Heart right ventricle (tissue), 16 donors: ENCODE measurements around the gene SULF2. TPM values are rescaled to one million over a fixed set of nuclear protein-coding genes. Genes with fewer than 3 reads are reported as not detected.

ENCODE experiments used
- ATAC-seq, 8 donors: fragments of 200-7000 bp; cut with Tn5 transposase; one replicate each; pipeline ENCODE4 v1.9.1; 2020; ENCODE audit warnings: mild to moderate bottlenecking in 8 of 8, moderate library complexity in 8 of 8, moderate number of reproducible peaks in 1 of 8
- DNase-seq, 2 donors: peaks; one replicate each; pipeline ENCODE4 v3.0.0-alpha.2; 2020
- H3K27ac ChIP-seq, 10 donors: fragments of 200-600 bp; sonication (generic) in 2 of 10; one replicate each; pipeline versions ENCODE4 v1.5.0 to v1.8.0; 2020 to 2022; ENCODE audit warnings: mild to moderate bottlenecking in 3 of 10
- H3K27me3 ChIP-seq, 7 donors: fragments of 200-600 bp; one replicate each; pipeline ENCODE4 v1.8.0; 2021 to 2022; ENCODE audit warnings: mild to moderate bottlenecking in 2 of 7
- H3K36me3 ChIP-seq, 9 donors: fragments of 200-600 bp; sonication (generic) in 1 of 9; one replicate each; pipeline versions ENCODE4 v1.5.0 to v1.8.0; 2020 to 2022; ENCODE audit warnings: mild to moderate bottlenecking in 2 of 9
- H3K4me1 ChIP-seq, 9 donors: fragments of 200-600 bp; sonication (generic) in 1 of 9; one replicate each; pipeline versions ENCODE4 v1.5.0 to v1.8.0; 2020 to 2022; ENCODE audit warnings: mild to moderate bottlenecking in 4 of 9
- H3K4me3 ChIP-seq, 10 donors: fragments of 200-600 bp; sonication (generic) in 2 of 10; one replicate each; pipeline versions ENCODE4 v1.5.0 to v1.8.0; 2020 to 2022; ENCODE audit warnings: mild to moderate bottlenecking in 7 of 10, moderate library complexity in 2 of 10
- H3K9me3 ChIP-seq, 11 donors: fragments of 200-600 bp in 10 of 11; sonication (generic) in 2 of 11; one replicate each; pipeline versions ENCODE4 v1.5.0 to v1.8.0; 2013 to 2022; ENCODE audit warnings: mild to moderate bottlenecking in 2 of 11, control low read depth in 1 of 11, moderate library complexity in 1 of 11
- WGBS, 2 donors: extraction: QIAGEN DNeasy Blood & Tissue Kit; methylation state at CpG; one replicate each; pipeline ENCODE4 v1.1.7; 2013; ENCODE audit warnings: inconsistent platforms in 1 of 2; 5-methylcytosine and 5-hydroxymethylcytosine counted together
- intact Hi-C, 10 donors: fragments of 100-400 bp; cut with DNase I; formaldehyde crosslinking; loops; one replicate each; pipeline versions ENCODE4 v1.11.1 to v1.14.2; 2022
- polyA plus RNA-seq, 2 donors: library from polyadenylated mRNA; stranded (reverse); fragments of 200-250 nt; gene quantifications; one replicate each; pipeline ENCODE4 v1.2.3, GENCODE V29; 2013
- total RNA-seq, 10 donors: library from RNA; stranded (reverse); fragmentation: NEBNext Ultra II Directional in 3 of 10; extraction: Animal tissue kit (Norgen Biotek cat#: 25700) in 3 of 10; gene quantifications; one replicate each; pipeline versions ENCODE4 v1.2.1 to v1.2.4, GENCODE V29; 2021 to 2023
- TF ChIP-seq, protein P1 (sequence below), 9 donors: fragments of 200-600 bp; sonication (generic) in 2 of 9; IDR thresholded peaks; one replicate each; pipeline versions ENCODE4 v1.5.0 to v1.8.0; 2021 to 2022; ENCODE audit warnings: antibody characterized with exemption in 9 of 9, mild to moderate bottlenecking in 5 of 9, moderate library complexity in 1 of 9
- donor health status: Arrhythmogenic right ventricular cardiomyopathy.
- donor health status: ischemic (EF 13 %, LVEDD 7.1; RV severe dilation, severe dysfunction).
- donor health status: healthy with polysubstance abuse.
- donor health status: DM: no; HTN: yes; CAD: no.
- donor health status: DM: no; HTN: no; CAD: no.
- donor health status: ischemic (EF 25% LVEDD 6.9; RV normal size, moderate dysfunction).
- donor health status: ischemic (EF 25% LVEDD 5.7; RV mildly dilated, moderate dysfunction).
- donor health status: healthy.
- donor health status: DM: yes; HTN: yes; CAD: no.
- donor health status: Ischemic cardiomyopathy.
- donor health status: ischemic (EF 35%, LVEDD 5.7; RV mildly dilated, moderate dysfunction).
- donor health status: nonischemic (EF 11% LVEDD 7.7; RV severe dilation, severe dysfunction).
- donor health status: DM: yes; HTN: yes; CAD: no.
- donor health status: PGD.
- donor health status: ischemic (EF 29% LVEDD 5.4; RV normal size, mild dysfunction).
- donor health status: nonischemic (EF 23%, LVEDD 6.1; RV moderate dilation, normal function).

The SULF2 gene
- total and polyA plus RNA-seq, 12 donors: 16.7 to 40.6 (median 26.4) TPM

DNA sequence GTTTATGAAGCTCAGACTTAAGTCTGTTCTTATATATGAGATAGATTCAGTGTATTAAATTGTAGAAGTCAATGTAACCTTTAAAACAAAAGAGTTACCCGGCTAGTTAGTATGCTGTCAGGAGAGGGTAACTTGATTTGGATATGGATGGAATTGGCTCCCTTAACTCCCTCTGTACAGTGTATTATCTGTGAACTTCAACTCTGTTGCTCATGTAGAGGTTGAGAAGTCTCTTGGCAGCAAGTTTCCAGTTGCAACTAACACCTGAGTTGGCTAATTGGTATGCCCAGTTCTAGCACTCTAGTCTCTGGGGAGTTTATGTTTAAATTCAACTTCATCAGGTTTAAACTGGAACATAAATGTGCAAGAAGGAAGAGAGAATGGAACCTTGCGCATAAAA, 172.6 kb downstream of the SULF2 start:
- no peak for DNase-seq
- Histone ChIP-seq H3K27ac (peak overlapping the region in 2 of 10 donors; percentile 3 to 11), H3K36me3 (no peaks in the 10 kb centered on the region), H3K9me3 (no peaks in the 10 kb centered on the region), H3K4me3 (no peak overlapping the region), H3K27me3 (no peaks in the 10 kb centered on the region), H3K4me1 (peaks cover 0 to 77% (median 39%) of the 10 kb centered on the region in 9 donors)
- WGBS, 2 donors: 78 to 83% methylated on average over 2 of the region's 2 CpGs
- TF ChIP-seq, protein P1, sequence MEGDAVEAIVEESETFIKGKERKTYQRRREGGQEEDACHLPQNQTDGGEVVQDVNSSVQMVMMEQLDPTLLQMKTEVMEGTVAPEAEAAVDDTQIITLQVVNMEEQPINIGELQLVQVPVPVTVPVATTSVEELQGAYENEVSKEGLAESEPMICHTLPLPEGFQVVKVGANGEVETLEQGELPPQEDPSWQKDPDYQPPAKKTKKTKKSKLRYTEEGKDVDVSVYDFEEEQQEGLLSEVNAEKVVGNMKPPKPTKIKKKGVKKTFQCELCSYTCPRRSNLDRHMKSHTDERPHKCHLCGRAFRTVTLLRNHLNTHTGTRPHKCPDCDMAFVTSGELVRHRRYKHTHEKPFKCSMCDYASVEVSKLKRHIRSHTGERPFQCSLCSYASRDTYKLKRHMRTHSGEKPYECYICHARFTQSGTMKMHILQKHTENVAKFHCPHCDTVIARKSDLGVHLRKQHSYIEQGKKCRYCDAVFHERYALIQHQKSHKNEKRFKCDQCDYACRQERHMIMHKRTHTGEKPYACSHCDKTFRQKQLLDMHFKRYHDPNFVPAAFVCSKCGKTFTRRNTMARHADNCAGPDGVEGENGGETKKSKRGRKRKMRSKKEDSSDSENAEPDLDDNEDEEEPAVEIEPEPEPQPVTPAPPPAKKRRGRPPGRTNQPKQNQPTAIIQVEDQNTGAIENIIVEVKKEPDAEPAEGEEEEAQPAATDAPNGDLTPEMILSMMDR (IDR thresholded peaks at IDR 0.05): no peak
- intact Hi-C loops: loop anchor here in 6 of 10 donors (5.0 to 10.0 kb wide), 6 partner anchors 35 to 218 kb away; partner anchors contain the start of gene NCOA3 (in 3 of the 6)
- ATAC-seq: peak in 1 of 8 donors; percentile 56

DNA sequence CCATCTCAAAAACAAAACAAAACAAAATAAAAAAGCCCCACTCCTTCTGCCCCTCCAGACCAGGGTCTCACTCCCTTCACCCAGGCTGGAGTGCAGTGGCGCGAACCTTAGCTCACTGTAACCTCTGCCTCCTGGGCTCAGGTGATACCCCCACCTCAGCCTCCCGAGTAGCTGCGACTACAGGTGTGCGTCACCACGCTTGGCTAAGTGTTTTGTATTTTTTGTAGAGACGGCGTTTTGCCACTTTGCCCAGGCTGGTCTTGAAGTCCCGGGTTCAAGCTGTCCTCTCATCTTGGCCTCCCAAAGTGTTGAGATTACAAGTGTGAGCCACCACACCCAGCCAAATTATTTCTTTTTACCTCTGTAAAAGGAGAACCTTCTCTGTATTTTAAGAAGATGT, 173.5 kb downstream of the SULF2 start:
- peaks cover 0 to 76% (median 42%) of the 10 kb centered on the region in 9 donors for H3K4me1 ChIP-seq
- H3K4me3 ChIP-seq: no peak overlapping the region
- no peaks in the 10 kb centered on the region for H3K36me3 ChIP-seq
- H3K27ac ChIP-seq: no peak overlapping the region
- H3K9me3 ChIP-seq: no peaks in the 10 kb centered on the region
- ATAC-seq (no peak), DNase-seq (no peak)
- WGBS, 2 donors: 98 to 99% methylated on average over 9 of the region's 9 CpGs
- intact Hi-C loops: loop anchor here in 6 of 10 donors (5.0 to 10.0 kb wide), 6 partner anchors 34 to 217 kb away; partner anchors contain the start of gene NCOA3 (in 3 of the 6)
- TF ChIP-seq, protein P1 (IDR thresholded peaks at IDR 0.05): no peak
- no peaks in the 10 kb centered on the region for H3K27me3 ChIP-seq

DNA sequence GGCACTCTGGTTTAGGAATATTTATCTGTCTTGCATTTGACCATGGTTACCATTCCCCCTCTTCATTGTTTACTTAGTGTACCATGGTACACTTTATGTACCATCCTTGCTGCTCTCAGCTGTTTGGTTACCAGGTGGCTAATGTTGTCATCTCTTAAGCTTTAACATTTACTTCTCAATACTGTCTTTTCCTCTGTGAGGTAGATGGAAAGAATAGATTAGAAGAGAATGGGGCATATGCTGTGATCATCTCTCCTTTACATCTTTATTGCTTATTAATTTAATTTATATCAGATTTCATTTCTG, 174.4 kb downstream of the SULF2 start:
- Histone ChIP-seq H3K9me3 (no peaks in the 10 kb centered on the region), H3K27me3 (no peaks in the 10 kb centered on the region), H3K27ac (peak overlapping the region in 3 of 10 donors; percentile 17 to 74 (median 25)), H3K36me3 (peaks cover 0 to 6% (median 0%) of the 10 kb centered on the region in 9 donors), H3K4me1 (peaks cover 0 to 83% (median 45%) of the 10 kb centered on the region in 9 donors), H3K4me3 (no peak overlapping the region)
- intact Hi-C loops: loop anchor here in 6 of 10 donors (5.0 to 10.0 kb wide), 6 partner anchors 34 to 216 kb away; partner anchors contain the start of gene NCOA3 (in 3 of the 6)
- ATAC-seq: no peak
- DNase-seq: no peak
- TF ChIP-seq, protein P1 (IDR thresholded peaks at IDR 0.05): no peak

DNA sequence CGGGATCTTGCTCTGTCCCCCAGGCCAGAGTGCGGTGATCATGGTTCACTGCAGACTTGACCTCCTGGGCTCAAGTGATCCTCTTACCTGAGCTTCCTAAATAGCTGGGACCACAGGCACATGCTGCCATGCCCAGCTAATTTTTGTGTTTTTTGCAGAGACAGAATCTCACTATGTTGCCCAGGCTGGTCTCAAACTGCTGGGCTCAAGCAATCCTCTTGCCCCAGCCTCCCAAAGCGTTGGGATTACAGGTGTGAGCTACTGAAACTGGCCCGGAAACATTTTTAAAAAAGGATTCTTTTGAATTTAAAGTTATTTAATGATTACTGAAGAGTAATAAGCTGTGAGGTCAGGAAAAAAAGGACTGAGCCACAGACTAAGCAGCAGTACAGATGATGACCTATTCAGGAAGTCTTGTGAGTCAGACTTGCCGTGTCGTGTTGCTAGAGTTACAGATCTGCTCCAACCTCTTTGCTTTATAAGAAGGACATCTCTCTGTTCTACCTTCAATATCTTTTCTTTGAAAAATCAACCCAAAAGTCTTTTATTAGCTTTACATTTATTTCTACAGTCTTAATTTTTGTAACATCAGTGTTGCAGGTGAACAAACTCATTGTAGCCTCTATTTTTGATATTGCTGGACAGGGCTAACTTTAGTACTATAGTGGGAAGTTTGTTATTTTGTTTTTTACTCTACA, 174.9 kb downstream of the SULF2 start:
- no peaks in the 10 kb centered on the region for H3K9me3 ChIP-seq
- peaks cover 0 to 85% (median 40%) of the 10 kb centered on the region in 9 donors for H3K4me1 ChIP-seq
- TF ChIP-seq, protein P1 (IDR thresholded peaks at IDR 0.05): no peak
- peaks cover 0 to 8% (median 0%) of the 10 kb centered on the region in 9 donors for H3K36me3 ChIP-seq
- peak; percentile 55 to 90 (median 80) for ATAC-seq
- intact Hi-C loops: loop anchor here in 6 of 10 donors (5.0 to 10.0 kb wide), 6 partner anchors 33 to 216 kb away; partner anchors contain the start of gene NCOA3 (in 3 of the 6)
- H3K27ac ChIP-seq: peak overlapping the region in 4 of 10 donors; percentile 17 to 74 (median 28)
- H3K27me3 ChIP-seq: no peaks in the 10 kb centered on the region
- H3K4me3 ChIP-seq: no peak overlapping the region
- 62 to 65% methylated on average over 6 of the region's 6 CpGs for whole genome bisulfite sequencing, 2 donors
- peak in 1 of 2 donors; percentile 61 for DNase-seq
